Erythroblast (primary cell): ENCODE data around the gene ZNF609.

ENCODE experiments used
- GATA1 ChIP-seq: IDR thresholded peaks from 2 replicates; pipeline ENCODE4 v1.6.1; 2011; ENCODE audit warnings: low read depth, mild to moderate bottlenecking, control low read depth, low read length, moderate library complexity
- POLR2A ChIP-seq: IDR thresholded peaks from 2 replicates; pipeline ENCODE4 v1.6.1; 2011; ENCODE audit warnings: mild to moderate bottlenecking, low read length

GRCh38 chr15:64571857-64572291, 111.5 kb downstream of the ZNF609 start:
- TF ChIP-seq POLR2A (no peak), GATA1 (no peak)
